Activated CD4-positive, alpha-beta T cell treated with anti-CD3 and anti-CD28 coated beads for 24 hours (primary cell): ENCODE data around the gene NPHP1.
"Not testable (repeated sequence)": the region's sequence is repeated elsewhere in the genome, so short reads cannot be mapped to it uniquely, and the experiment has no call there.

Source experiments
- DNase-seq, 2 donors: peaks; one replicate each; pipeline ENCODE4 v3.0.0-alpha.2; 2020; ENCODE audit warnings: low read depth in 2 of 2

The NPHP1 gene

DNA sequence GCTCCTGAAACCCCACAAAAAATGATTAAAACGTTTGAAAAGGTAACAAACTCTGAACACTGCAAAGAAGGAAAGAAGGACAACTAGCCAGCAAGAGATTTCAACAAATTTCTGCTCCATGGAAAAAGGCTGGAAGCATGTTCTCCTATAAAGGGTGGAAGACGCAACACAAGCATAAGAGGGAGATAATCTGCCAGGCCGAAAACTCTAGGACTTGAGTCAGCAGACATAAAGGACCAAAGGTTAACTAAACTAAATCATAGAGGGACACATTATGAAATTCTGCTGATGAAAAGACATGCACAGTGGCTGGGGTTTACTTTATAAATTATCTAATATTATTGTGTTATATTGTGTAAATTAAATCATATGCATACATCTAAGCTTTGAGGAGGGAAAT is 6.8 kb downstream of the NPHP1 start:
- DNase-seq: no peak

DNA sequence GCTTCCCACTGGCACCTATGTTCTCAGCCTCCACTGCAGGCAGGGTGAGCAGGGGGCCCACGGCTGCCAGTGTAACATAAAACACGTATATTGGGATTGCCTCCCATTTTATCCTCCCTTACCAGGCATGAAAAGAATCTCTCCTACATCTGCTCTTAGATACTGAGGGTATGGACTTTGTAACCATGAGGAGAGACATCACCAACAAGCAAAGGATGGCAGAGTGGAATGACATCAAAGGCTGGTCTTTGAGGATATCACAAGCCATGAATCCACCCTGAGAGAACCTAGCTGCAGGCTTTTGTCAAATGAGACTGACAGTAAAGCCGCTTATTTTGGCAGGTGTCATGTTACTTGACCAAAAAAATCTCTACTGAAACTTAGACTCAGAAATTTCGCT is 7.4 kb downstream of the NPHP1 start:
- no peak for DNase-seq

DNA sequence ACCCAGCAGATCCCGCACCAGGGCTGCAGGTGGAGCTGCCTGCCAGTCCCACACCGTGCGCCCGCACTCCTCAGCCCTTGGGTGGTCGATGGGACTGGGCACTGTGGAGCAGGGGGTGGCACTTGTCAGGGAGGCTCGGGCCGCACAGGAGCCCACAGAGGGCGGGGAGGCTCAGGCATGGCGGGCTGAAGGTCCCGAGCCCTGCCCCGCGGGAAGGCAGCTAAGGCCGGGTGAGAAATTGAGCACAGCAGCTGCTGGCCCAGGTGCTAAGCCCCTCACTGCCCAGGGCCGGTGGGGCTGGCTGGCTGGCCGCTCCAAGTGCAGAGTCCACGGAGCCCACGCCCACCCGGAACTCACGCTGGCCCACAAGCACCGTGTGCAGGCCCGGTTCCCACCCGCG is 14.6 kb downstream of the NPHP1 start:
- DNase-seq: not testable (repeated sequence)

DNA sequence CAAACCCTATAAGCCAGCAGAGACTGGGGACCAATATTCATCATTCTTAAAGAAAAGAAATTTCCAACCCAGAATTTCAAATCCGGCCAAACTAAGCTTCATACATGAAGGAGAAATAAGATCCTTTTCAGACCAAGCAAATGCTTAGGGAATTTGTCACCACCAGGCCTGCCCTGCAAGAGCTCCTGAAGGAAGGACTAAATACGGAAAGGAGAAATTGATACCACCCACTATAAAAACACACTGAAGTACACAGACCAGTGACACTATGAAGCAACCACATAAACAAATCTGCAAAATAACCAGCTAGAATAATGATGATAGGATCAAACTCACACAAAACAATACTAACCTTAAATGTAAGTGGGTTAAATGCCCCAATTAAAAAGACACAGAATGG is 22.4 kb downstream of the NPHP1 start:
- DNase-seq: no peak

DNA sequence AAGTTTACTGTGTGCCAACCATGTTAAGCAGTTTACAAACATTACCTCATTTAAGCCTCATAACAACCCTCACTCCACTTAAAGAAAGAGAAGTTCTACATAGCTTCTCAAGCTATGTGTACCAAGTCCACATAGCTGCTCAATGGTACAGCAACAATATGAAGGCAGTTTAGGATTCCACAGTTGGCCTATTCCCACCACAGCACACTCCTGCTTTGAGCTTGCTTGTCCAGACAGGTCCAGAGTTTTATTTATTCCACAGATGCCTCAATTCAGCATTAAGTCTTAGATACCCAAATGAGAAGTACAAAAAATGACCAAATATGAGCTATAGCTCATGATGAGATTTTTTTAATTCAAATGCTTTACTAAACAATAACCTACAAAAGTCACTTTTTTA is 24.8 kb downstream of the NPHP1 start:
- DNase-seq: no peak

DNA sequence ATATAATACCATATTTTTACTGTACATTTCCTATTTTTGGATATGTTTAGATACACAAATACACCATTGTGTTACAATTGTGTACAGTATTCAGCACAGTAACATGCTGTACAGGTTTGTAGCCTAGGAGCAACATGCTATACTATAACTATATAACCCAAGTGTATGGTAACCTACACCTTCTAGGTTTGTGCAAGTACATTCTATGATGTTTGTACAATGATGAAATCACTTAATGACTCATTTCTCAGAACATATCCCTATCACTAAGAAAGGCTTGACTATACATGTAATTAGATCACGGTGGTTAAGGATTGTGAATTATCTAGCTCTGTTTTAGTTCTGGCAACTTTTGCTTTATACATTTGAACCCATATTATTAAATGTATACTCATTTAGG is 31.3 kb downstream of the NPHP1 start:
- no peak for DNase-seq

DNA sequence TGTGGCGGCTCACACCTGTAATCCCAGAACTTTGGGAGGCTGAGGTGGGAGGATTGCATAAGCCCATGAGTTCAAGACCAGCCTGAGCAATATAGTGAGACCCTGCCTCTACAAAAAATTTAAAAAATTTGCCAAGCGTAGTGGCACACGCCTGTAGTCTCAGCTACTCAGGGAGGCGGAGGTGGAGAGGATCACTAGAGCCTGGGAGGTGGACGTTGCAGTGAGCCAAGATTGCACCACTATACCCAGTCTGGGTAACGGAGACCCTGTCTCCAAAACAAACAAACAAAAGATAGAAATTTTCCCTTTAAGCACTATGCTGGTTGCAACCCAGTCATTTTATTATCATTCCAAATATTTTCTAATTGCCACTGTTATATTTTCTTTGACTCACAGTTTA is 32.3 kb downstream of the NPHP1 start:
- DNase-seq: no peak

DNA sequence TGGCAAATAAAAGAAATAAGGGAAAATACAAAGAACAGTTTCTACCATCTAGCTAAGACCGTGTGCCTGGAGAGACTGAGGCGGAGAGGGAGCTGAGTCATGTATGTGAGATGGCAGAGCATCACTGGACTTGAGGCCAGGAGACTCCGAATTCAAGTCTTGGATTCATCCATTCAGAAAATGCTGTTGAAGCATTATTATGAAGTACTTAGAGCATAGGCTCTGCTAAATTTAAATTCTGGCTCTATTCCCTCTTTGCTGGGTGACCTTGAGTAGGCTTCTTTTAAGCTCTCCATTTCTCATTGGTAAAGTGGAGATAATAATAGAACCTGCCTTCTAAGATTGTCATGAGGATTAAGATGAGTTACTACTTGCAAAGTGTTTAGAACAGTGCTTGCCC is 34.7 kb downstream of the NPHP1 start:
- no peak for DNase-seq

DNA sequence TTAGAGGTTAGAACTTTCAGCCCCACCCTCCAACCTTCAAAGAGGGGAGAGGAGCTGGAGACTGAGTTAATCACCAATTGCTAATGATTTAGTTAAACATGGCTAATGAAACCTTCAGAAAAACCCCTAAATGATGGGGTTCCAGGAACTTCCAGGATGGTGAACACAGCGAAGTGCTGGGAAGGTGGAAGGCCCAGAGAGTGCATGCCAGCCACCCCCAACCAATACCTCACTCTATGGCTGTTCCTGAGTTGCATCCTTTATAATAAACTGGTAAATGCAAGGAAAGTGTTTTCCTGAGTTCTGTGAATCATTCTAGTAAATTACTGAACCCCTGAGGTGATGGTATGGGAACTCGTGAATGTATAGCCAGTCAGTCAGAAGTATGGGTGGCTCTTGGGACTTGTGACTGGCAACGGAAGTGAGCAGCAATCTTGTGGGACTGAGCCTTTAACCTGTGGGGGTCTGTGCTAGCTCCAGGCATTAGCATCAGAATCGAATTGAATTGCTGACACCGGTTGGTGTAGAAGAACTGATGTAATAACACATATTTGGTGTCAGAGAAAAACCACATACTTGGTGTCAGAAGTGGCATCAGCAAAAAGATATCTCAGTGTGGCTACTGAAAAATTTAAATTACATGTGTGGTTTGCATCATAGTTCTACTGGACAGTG is 37.4 kb downstream of the NPHP1 start:
- DNase-seq: no peak

DNA sequence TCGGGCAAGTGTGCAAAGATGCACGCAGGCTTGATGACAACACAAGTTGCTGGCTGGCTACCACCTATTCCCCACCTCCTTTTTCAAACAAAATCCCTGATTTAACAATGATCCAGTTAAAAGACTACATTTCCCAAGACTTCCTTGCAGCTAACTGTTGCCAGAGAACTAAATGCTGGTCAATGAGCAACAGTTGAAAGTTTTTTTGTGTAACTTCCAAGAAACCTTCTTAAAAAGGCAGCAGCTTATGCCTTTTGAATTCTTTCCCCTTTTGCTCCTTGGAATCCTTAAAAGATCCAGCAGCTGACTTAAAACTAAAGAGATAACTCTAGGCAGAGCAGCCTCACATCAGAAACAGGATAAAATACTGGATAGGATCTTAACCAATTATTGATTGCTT is 38.5 kb downstream of the NPHP1 start:
- DNase-seq: no peak

DNA sequence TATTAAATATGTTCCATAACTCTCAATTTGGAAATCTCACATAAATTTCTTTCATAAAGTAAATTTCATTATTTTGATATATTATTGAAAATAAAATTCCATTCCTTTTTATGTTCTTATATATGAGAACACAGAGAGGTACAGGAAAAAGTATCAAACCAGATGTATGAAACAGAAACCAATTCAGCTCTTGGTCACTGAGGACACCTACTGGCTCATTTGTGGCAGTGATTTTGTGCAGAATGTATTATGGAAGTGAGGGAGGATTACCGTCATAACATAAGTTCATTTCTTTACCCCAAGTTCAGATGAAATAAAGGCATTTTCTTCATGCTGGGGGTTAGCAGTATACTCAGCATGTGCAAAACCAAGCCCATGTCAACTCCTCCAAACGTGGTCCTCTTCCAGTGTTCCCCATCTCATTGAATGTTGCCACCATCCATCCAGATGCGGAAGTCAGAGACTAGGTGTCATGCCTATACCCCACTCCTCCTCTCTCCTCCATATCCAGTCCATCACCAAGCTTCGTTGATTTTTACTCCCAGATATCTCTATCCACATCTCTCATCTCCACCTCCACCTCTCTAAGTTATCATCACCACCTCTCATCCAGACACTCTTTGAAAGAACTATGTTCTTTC is 47.5 kb downstream of the NPHP1 start:
- no peak for DNase-seq

DNA sequence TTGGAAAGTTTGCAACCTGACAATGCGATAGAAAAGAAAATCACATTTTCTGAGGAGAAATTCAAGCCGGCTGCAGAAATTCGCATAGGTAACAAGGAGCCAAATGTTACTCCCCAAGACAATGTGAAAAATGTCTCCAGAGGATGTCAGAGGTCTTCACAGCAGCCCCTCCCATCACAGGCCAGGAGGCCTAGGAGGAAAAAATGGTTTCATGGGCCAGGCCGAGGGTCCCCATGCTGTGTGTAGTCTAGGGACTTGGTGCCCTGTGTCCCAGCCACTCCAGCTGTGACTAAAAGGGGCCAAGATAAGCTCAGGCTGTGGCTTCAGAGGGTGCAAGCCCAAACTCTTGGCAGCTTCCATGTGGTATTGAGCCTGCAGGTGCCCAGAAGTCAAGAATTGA is 50.0 kb downstream of the NPHP1 start:
- not testable (repeated sequence) for DNase-seq

DNA sequence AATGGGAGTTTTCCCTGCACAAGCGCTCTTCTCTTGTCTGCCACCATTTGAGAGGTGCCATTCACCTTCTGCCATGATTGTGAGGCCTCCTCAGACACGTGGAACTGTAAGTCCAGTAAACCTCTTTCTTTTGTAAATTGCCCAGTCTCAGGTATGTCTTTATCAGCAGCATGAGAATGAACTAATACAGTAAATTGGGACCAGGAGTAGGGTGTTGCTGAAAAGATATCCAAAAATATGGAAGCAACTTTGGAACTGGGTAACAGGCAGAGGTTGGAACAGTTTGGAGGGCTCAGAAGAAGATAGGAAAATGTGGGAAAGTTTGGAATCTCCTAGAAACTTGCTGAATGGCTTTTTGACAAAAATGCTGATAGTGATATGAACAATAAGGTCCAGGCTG is 50.6 kb downstream of the NPHP1 start:
- DNase-seq: not testable (repeated sequence)

DNA sequence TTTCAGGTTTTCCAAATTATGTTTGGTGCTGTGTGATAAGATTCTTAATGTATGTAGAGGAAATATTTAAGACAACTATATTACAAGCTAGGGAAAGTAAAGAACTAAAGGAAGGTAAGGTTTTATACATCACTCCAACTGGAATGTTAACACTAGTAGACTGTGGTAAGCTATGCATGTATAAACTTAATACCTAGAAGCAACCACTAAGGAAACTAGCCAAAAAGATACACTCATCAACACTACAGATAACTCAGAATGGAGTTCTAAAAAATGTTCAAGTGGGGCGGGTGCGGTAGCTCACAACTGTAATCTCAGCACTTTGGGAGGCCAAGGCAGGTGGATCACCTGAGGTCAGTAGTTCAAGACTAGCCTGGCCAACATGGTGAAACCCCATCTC is 51.4 kb downstream of the NPHP1 start:
- DNase-seq: no peak

DNA sequence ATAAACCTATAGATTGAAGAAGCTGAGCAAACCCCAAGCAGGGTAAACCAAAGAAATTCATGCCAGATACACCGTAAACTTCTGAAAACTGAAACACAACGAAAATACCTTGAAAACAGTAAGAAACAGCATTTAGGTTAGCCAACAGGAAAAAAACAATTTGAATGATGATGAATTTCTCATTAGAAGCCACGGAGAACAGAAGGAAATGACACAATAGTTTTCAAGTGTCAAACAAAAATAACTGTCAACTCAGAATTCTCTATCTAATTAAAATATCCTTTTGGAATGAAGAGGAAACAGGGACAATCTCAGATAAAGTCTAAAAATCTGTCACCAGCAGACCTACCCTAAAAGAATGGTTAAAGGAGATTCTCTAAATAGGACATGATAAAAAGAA is 51.9 kb downstream of the NPHP1 start:
- no peak for DNase-seq

DNA sequence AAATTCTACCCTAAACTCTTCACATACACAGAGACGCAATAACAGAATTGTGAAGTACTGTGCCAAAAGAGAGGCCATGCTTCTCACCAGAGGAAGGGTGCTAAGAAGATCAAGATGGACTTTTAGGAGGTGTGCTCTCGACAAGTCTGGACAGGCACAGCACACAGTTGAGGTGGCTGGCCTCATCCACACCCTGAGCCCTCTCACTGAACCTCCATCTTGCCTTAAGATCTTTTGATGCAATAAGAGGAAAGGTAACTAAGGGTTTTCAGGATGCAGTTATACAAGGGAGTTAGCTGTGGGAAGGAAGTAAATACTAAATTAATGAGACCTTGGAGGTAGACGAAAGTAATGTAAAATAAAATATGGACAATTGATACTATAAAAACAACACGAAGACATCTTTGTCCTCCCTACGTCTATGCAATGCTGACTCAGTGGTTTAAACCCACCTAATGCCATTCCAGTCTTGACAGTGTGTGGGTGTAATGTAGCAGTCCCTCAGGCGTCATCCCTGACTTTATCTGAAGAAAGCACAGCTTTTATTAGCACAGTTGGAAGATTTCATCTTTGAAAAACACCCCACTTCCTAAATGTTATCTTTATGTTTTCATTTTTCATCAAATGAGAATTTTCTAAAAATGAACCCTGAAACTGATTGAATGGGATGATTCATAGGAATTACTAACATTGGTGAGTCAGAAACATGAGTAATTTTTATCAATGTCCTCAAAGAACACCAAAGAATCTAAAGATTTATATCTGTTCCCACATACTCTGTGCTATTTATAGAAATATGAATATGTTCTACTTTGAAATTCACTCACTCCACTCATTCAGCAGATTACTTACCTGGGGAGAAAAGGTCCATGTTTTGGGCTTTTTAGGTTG is 55.2 kb downstream of the NPHP1 start:
- no peak for DNase-seq

DNA sequence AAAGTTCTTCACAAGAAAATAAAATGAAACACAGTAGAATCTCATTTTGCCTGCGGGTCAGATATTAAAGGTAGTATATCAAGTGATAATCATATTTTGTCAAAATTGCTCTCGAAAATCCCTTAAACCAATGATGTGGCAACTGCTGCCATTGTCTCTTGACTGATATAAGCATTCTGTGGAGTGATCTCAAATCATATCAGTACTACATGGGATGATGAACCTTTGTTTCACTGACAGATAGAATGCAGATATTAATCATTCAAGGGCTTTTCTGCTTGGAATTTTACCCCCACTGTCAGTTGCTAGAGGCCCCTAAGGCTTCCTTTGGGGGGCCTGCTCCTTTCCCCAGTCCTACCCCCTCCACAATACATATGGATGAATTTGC is 57.9 kb downstream of the NPHP1 start:
- no peak for DNase-seq

DNA sequence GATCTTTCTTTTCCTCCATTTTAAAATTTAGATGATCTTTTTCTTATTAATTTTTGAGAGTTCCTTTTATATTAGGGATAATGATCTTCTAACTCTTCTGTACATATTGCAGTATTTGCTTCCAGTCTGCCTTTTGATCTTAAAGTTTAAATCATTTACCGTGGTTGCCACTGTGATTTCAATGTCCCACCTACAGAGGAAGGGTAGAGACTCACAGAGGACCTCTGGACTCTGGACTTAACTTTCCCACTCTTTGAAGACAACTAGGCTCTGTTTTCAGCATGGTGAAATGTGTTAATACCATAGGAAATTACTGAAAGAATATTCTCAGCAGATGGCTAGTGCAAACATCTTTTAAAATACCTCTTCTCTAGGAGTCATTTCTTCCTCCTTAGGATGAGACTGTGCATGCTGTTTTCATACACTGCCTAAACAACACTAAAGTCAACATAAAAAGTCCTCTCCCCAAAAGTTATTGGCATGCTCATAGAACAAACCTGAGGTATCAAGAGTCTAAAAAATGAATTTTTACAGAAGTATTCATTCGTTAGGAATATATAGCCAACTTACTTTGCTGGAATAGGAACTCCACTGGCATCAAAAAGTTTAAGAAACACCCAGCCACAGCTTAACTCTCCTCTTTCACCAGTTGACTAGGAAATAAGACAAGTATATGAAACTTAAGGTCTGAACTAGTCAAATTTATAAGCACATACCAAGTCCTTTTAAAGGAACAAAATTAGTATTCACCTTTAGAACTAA is 58.4 kb downstream of the NPHP1 start:
- DNase-seq: no peak

DNA sequence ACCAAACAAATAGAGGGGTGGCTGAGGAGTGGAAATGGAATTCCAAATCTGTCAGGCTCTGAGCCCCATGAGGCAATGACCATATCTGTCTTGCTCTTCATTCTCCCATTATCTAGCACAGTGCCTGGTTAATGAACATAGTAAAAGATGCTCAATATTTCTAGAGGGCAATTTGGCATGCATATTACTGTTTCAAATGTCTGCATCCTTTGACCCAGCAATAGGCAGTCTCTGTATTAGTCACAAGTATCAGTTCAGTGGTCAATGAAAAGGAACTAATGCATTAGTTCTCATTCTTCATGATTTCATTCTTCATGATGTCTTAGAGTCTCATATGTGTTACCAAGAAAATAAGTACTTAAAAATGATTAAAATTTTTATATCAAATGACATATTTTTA is 60.8 kb downstream of the NPHP1 start:
- no peak for DNase-seq

DNA sequence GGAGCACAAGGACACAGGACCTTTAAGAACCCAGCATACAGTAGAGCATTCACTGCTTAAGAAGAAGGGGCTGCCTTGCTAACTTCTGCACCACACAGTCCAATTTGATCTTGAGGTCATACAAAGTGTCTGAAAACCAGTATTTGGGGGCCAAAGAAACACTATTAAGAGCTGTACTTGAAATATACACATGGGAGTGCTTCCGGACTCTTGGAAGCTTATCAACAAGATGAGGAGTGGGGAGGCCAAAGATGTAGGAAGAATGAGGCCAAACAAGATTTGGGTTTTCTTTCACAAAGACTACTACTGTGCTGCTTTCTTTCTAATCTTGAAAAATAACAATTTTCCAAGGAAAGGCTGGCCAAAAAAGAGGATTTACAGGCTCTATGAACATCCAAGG is 64.4 kb downstream of the NPHP1 start:
- DNase-seq: no peak

DNA sequence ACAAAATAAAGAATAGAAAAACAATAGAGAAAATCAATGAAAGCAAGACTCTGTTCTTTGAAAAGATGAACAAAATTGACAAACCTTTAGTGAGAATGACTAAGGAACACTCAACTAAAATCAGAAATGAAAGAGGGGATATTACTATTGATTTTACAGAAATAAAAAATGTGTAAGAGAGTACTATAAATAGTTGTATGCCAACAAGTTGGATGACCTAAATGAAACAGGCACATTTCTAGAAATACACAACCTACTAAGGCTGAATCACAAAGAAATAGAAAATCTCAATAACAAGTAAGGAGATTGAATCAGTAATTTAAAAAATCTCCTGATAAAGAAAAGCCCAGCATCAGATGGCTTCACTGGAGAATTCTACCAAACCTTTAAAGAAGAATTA is 70.8 kb downstream of the NPHP1 start:
- DNase-seq: no peak

DNA sequence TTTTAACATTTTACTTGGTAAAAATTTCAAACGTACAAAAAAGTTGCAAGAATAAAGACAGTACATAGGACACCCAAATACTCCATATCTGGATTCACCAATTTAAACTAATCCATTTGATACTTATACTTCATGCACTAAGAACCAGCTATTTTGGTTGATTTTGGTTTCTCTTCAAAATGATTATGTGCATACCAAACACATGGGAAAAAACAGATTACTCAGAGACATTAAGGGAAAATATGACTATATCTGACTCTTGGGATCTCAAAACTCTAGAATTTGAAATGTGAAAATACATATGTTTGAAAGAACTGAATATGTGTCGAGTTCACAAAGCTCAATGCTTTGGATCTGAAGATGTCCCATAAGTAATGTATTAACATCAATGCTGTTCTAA is 73.6 kb downstream of the NPHP1 start:
- DNase-seq: no peak
